Bronchial epithelial cell (primary cell): ENCODE measurements around the gene OR10G8. TPM values are rescaled to one million over a fixed set of nuclear protein-coding genes. Genes with fewer than 3 reads are reported as not detected.

Experiments used
- DNase-seq: peaks from one replicate; pipeline ENCODE4 v3.0.0-alpha.2; 2010; ENCODE audit warnings: low read depth
- FAIRE-seq: peaks from 2 replicates; lab custom pipeline; 2011; peaks lifted over from hg19 to GRCh38; lab: Jason Lieb, UNC
- H3K27me3 ChIP-seq: 2 replicates; pipeline ENCODE4 v1.5.1; 2011; ENCODE audit warnings: low read length; ENCODE audit not compliant: control insufficient read depth, insufficient read depth
- H3K36me3 ChIP-seq: 2 replicates; pipeline ENCODE4 v1.5.1; 2011; ENCODE audit warnings: low read length; ENCODE audit not compliant: control insufficient read depth, insufficient read depth
- H3K4me3 ChIP-seq: 2 replicates; pipeline ENCODE4 v1.5.1; 2011; ENCODE audit warnings: mild to moderate bottlenecking, low read depth, low read length, control low read depth
- total RNA-seq: library from RNA; depleted of rRNA; stranded (reverse); fragments of >200 nt; gene quantifications from 2 replicates; pipeline ENCODE4 v1.2.1, GENCODE V29; 2014
- TF ChIP-seq, protein P1 (sequence below): IDR thresholded peaks from 2 replicates; pipeline ENCODE4 v1.5.1; 2011; ENCODE audit warnings: mild to moderate bottlenecking, moderate library complexity, low read length, control low read depth, inconsistent platforms; ENCODE audit not compliant: insufficient read depth, severe bottlenecking

The OR10G8 gene
- total RNA-seq, 1 donor from 2014 or later, result not detected

DNA sequence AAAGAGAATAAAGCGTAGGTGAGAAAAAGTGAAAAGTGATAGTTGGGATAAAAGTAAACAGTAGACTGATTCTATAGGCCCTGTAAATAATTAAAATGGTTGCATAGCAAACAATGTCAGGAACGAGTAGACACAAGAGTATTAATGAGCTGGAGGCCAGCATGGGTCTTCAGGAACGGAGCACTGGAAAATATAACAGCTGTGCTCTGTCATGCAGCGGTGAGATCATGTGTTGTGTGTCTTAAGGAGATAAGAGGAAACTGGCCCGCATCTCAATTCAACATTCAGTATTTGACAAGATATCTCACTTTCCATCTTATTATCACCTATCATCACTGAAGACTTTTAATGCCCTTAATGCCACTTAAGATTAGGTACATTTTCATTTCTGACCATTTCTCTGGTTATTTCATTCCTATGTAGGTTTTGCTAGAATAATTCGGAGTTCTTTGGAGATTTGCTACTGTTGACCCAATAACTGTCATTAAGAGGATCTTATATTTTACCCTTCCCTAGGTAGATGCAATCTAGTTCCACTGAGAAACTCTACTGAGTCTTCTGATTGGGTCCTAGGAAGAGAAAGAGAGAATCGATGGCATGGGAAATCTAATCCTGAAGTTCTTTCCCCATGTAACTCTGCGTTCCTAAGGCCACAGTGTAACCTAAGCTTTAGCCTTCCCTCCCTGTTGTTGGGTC, 53.2 kb downstream of the OR10G8 start:
- H3K27me3 ChIP-seq, result no peaks in the 10 kb centered on the region

More for the DNA sequence above, 53.2 kb downstream of the OR10G8 start:
- DNase-seq (no peak), FAIRE-seq (peak; percentile 18)
- H3K4me3 ChIP-seq, result no peak overlapping the region
- TF ChIP-seq, protein P1, sequence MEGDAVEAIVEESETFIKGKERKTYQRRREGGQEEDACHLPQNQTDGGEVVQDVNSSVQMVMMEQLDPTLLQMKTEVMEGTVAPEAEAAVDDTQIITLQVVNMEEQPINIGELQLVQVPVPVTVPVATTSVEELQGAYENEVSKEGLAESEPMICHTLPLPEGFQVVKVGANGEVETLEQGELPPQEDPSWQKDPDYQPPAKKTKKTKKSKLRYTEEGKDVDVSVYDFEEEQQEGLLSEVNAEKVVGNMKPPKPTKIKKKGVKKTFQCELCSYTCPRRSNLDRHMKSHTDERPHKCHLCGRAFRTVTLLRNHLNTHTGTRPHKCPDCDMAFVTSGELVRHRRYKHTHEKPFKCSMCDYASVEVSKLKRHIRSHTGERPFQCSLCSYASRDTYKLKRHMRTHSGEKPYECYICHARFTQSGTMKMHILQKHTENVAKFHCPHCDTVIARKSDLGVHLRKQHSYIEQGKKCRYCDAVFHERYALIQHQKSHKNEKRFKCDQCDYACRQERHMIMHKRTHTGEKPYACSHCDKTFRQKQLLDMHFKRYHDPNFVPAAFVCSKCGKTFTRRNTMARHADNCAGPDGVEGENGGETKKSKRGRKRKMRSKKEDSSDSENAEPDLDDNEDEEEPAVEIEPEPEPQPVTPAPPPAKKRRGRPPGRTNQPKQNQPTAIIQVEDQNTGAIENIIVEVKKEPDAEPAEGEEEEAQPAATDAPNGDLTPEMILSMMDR, result no peak
- H3K36me3 ChIP-seq, result no peaks in the 10 kb centered on the region

Other genes starting within 250 kb of the OR10G8 start
- not detected in 2 replicates for gene OR6M1, start 220.4 kb upstream of the OR10G8 start, total RNA-seq
- gene TMEM225, start 141.1 kb upstream of the OR10G8 start, total RNA-seq, result not detected in 2 replicates
- gene OR8D4, start 124.6 kb upstream of the OR10G8 start, total RNA-seq, result not detected in 2 replicates
- not detected in 2 replicates for gene OR4D5, start 87.2 kb upstream of the OR10G8 start, total RNA-seq
- gene OR6T1, start 83.0 kb upstream of the OR10G8 start, total RNA-seq, result not detected in 2 replicates
- gene OR10S1, start 49.0 kb upstream of the OR10G8 start, total RNA-seq, result 0.26 TPM in 1 of 2 replicates, not detected in the other
- not detected in 2 replicates for gene OR10G6, start 31.6 kb upstream of the OR10G8 start, total RNA-seq
- not detected in 2 replicates for gene OR10G4, start 13.8 kb upstream of the OR10G8 start, total RNA-seq
- gene OR10G9, start 3.8 kb upstream of the OR10G8 start, total RNA-seq, result not detected in 2 replicates
- gene OR10G7, start 14.5 kb downstream of the OR10G8 start, total RNA-seq, result not detected in 2 replicates
- gene VWA5A, start 88.7 kb downstream of the OR10G8 start, total RNA-seq, result 5.3 and 18.8 TPM in 2 replicates
- not detected in 2 replicates for gene OR10D3, start 156.5 kb downstream of the OR10G8 start, total RNA-seq
- gene OR8G1, start 214.3 kb downstream of the OR10G8 start, total RNA-seq, result not detected in 2 replicates
- gene OR8G5, start 229.6 kb downstream of the OR10G8 start, total RNA-seq, result not detected in 2 replicates